Camera-type eye (tissue), 1 donor: ENCODE results near the gene CKMT1B. TPM values are rescaled to one million over a fixed set of nuclear protein-coding genes. Genes with fewer than 3 reads are reported as not detected.

ENCODE experiments used
- total RNA-seq: library from RNA; depleted of rRNA; stranded (reverse); fragments of >200 nt; gene quantifications from one replicate; pipeline ENCODE4 v1.2.3, GENCODE V29; 2014

Gene CKMT1B
- total RNA-seq: 6.7 TPM

GRCh38 chr15:43593328-43594190, at the start of gene CKMT1B:
CKMT1B (plus strand) TSS chr15:43594027; CDS start chr15:43594219, 192 bp downstream.

GRCh38 chr15:43589778-43590466, 3.9 kb upstream of the CKMT1B start, which contains the start of gene PPIP5K1:
PPIP5K1 (minus strand) TSS chr15:43590208; CDS start chr15:43584504, 5,704 bp downstream.

GRCh38 chr15:43618700-43619099, 24.9 kb downstream of the CKMT1B start, which contains the start of gene STRC:
STRC (minus strand) TSS chr15:43618800; CDS start chr15:43618722, 78 bp downstream.

Other genes with a start within 250 kb of the CKMT1B start
- gene ZSCAN29, start 223.0 kb upstream of the CKMT1B start, total RNA-seq: 59.3 TPM
- 36.7 TPM for gene TUBGCP4, start 222.9 kb upstream of the CKMT1B start, total RNA-seq
- 127 TPM for gene TP53BP1, start 100.9 kb upstream of the CKMT1B start, total RNA-seq
- gene MAP1A, start 76.4 kb upstream of the CKMT1B start, total RNA-seq: 26.2 TPM
- 46.3 TPM for gene PPIP5K1, start 3.8 kb upstream of the CKMT1B start, total RNA-seq
- 5.1 TPM for gene STRC, start 24.8 kb downstream of the CKMT1B start, total RNA-seq
- gene CATSPER2, start 54.8 kb downstream of the CKMT1B start, total RNA-seq: 5.7 TPM
- gene CKMT1A, start 99.8 kb downstream of the CKMT1B start, total RNA-seq: 2.6 TPM
- 131 TPM for gene PDIA3, start 152.4 kb downstream of the CKMT1B start, total RNA-seq
- 5.0 TPM for gene ELL3, start 182.9 kb downstream of the CKMT1B start, total RNA-seq
- gene SERF2, start 198.3 kb downstream of the CKMT1B start, total RNA-seq: 341 TPM
- gene SERINC4, start 206.2 kb downstream of the CKMT1B start, total RNA-seq: 3.8 TPM
- gene HYPK, start 206.6 kb downstream of the CKMT1B start, total RNA-seq: 7.5 TPM
- 37.1 TPM for gene MFAP1, start 230.7 kb downstream of the CKMT1B start, total RNA-seq
- 14.3 TPM for gene WDR76, start 233.0 kb downstream of the CKMT1B start, total RNA-seq